ENCODE measurements around the gene DOK5. TPM values are rescaled to one million over a fixed set of nuclear protein-coding genes. Genes with fewer than 3 reads are reported as not detected.

The DOK5 gene
- polyA plus RNA-seq, 4 donors: 0.71 to 1.9 (median 1.1) TPM; not detected in 1

- 71 to 77% (median 74%) methylated on average over 5 of the region's 5 CpGs for WGBS, 3 donors
- H3K4me3 ChIP-seq (ENCODE audit: low read depth in 1 of 3, low read length in 3 of 3): no peak overlapping the region
- no peaks in the 10 kb centered on the region for H3K36me3 ChIP-seq (ENCODE audit: control insufficient read depth in 3 of 3, insufficient read depth in 2 of 3, low read depth in 1 of 3, low read length in 3 of 3)
- no peaks in the 10 kb centered on the region for H3K27me3 ChIP-seq (ENCODE audit: control insufficient read depth in 3 of 3, insufficient read depth in 3 of 3, low read length in 3 of 3)
- no peaks in the 10 kb centered on the region for H3K9me3 ChIP-seq (ENCODE audit: control insufficient read depth in 2 of 2, insufficient read depth in 1 of 2, low read depth in 1 of 2, low read length in 1 of 2)
- no peaks in the 10 kb centered on the region for H3K4me1 ChIP-seq (ENCODE audit: control insufficient read depth in 3 of 3, insufficient read depth in 2 of 3, low read depth in 1 of 3, low read length in 2 of 3)
- DNase-seq (no peak), FAIRE-seq (no peak)
- H3K27ac ChIP-seq (ENCODE audit: low read depth in 1 of 3, low read length in 2 of 3): no peak overlapping the region
These were observed 37.2 kb upstream of the DOK5 start for GRCh38 chr20:54438166-54438565.

DNA sequence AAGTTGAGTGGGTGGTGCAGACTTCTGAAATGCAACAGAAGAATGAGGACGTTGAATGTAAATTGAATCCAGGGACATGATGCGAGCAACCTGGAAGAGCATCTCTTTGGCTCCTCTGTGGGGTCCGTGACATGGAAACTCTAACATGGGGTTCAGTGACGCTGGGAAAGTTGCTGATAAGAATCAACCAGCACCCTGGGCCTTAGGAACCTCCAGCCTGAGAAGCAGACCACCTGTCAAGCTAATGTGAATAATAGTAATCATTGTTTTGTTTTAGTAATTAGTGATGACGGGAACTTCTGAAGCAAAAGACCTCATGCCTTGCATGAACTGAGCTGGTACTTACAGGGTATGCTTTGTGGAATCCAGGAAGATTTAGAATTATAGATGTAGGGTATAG, 25.2 kb upstream of the DOK5 start:
- FAIRE-seq: no peak
- 63 to 73% (median 71%) methylated on average over 5 of the region's 5 CpGs for WGBS, 3 donors

GRCh38 chr20:54451171-54451570, 24.2 kb upstream of the DOK5 start:
- no peak for FAIRE-seq
- H3K36me3 ChIP-seq (ENCODE audit: control insufficient read depth in 3 of 3, insufficient read depth in 2 of 3, low read depth in 1 of 3, low read length in 3 of 3): no peaks in the 10 kb centered on the region

More for the DNA sequence above, 25.2 kb upstream of the DOK5 start:
- H3K27me3 ChIP-seq (ENCODE audit: control insufficient read depth in 3 of 3, insufficient read depth in 3 of 3, low read length in 3 of 3): no peaks in the 10 kb centered on the region
- no peak for DNase-seq
- no peaks in the 10 kb centered on the region for H3K4me1 ChIP-seq (ENCODE audit: control insufficient read depth in 3 of 3, insufficient read depth in 2 of 3, low read depth in 1 of 3, low read length in 2 of 3)
- no peak overlapping the region for H3K27ac ChIP-seq (ENCODE audit: low read depth in 1 of 3, low read length in 2 of 3)
- no peaks in the 10 kb centered on the region for H3K36me3 ChIP-seq (ENCODE audit: control insufficient read depth in 3 of 3, insufficient read depth in 2 of 3, low read depth in 1 of 3, low read length in 3 of 3)
- H3K9me3 ChIP-seq (ENCODE audit: control insufficient read depth in 2 of 2, insufficient read depth in 1 of 2, low read depth in 1 of 2, low read length in 1 of 2): peaks cover 0 to 1% of the 10 kb centered on the region in 2 donors
- H3K4me3 ChIP-seq (ENCODE audit: low read depth in 1 of 3, low read length in 3 of 3): no peak overlapping the region

GRCh38 chr20:54452277-54452676, 23.1 kb upstream of the DOK5 start:
- DNase-seq (no peak), FAIRE-seq (no peak)
- 87 to 90% (median 90%) methylated on average over 12 of the region's 12 CpGs for WGBS, 3 donors
- Histone ChIP-seq H3K27ac (ENCODE audit: low read depth in 1 of 3, low read length in 2 of 3) (no peak overlapping the region), H3K9me3 (ENCODE audit: control insufficient read depth in 2 of 2, insufficient read depth in 1 of 2, low read depth in 1 of 2, low read length in 1 of 2) (peaks cover 0 to 1% of the 10 kb centered on the region in 2 donors), H3K36me3 (ENCODE audit: control insufficient read depth in 3 of 3, insufficient read depth in 2 of 3, low read depth in 1 of 3, low read length in 3 of 3) (no peaks in the 10 kb centered on the region), H3K4me3 (ENCODE audit: low read depth in 1 of 3, low read length in 3 of 3) (no peak overlapping the region), H3K4me1 (ENCODE audit: control insufficient read depth in 3 of 3, insufficient read depth in 2 of 3, low read depth in 1 of 3, low read length in 2 of 3) (no peaks in the 10 kb centered on the region), H3K27me3 (ENCODE audit: control insufficient read depth in 3 of 3, insufficient read depth in 3 of 3, low read length in 3 of 3) (no peaks in the 10 kb centered on the region)

More at GRCh38 chr20:54451171-54451570, 24.2 kb upstream of the DOK5 start:
- Histone ChIP-seq H3K27me3 (ENCODE audit: control insufficient read depth in 3 of 3, insufficient read depth in 3 of 3, low read length in 3 of 3) (no peaks in the 10 kb centered on the region), H3K4me1 (ENCODE audit: control insufficient read depth in 3 of 3, insufficient read depth in 2 of 3, low read depth in 1 of 3, low read length in 2 of 3) (no peaks in the 10 kb centered on the region), H3K27ac (ENCODE audit: low read depth in 1 of 3, low read length in 2 of 3) (no peak overlapping the region), H3K9me3 (ENCODE audit: control insufficient read depth in 2 of 2, insufficient read depth in 1 of 2, low read depth in 1 of 2, low read length in 1 of 2) (peaks cover 0 to 1% of the 10 kb centered on the region in 2 donors), H3K4me3 (ENCODE audit: low read depth in 1 of 3, low read length in 3 of 3) (no peak overlapping the region)
- WGBS, 3 donors: 84 to 91% (median 90%) methylated on average over 9 of the region's 9 CpGs
- no peak for DNase-seq

DNA sequence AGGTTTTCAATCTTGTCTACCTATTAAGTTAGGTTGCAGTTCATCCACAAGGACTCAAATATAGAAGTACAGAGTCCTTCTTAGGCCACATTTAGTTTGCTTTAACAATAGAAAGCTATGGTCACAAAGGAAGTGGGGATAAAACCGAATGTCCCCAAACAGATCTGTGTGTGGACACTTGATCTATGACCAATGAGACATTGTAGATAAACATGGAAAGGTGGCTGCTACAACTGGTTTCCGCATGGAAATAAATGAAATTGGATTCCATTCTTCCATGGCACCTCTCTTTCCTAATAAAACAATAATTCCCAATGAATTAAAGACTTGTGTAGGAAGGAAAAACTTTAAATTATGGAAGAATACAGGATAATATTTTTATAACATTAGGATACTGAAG, 20.4 kb upstream of the DOK5 start:
- no peak for DNase-seq
- WGBS, 3 donors: 79 to 81% (median 80%) methylated on average over 2 of the region's 2 CpGs
- no peak overlapping the region for H3K27ac ChIP-seq (ENCODE audit: low read depth in 1 of 3, low read length in 2 of 3)
- H3K9me3 ChIP-seq (ENCODE audit: control insufficient read depth in 2 of 2, insufficient read depth in 1 of 2, low read depth in 1 of 2, low read length in 1 of 2): peaks cover 0 to 1% of the 10 kb centered on the region in 2 donors
- FAIRE-seq: no peak
- H3K4me3 ChIP-seq (ENCODE audit: low read depth in 1 of 3, low read length in 3 of 3): no peak overlapping the region
- no peaks in the 10 kb centered on the region for H3K27me3 ChIP-seq (ENCODE audit: control insufficient read depth in 3 of 3, insufficient read depth in 3 of 3, low read length in 3 of 3)
- no peaks in the 10 kb centered on the region for H3K36me3 ChIP-seq (ENCODE audit: control insufficient read depth in 3 of 3, insufficient read depth in 2 of 3, low read depth in 1 of 3, low read length in 3 of 3)
- H3K4me1 ChIP-seq (ENCODE audit: control insufficient read depth in 3 of 3, insufficient read depth in 2 of 3, low read depth in 1 of 3, low read length in 2 of 3): no peaks in the 10 kb centered on the region

GRCh38 chr20:54456423-54456822, 19.0 kb upstream of the DOK5 start:
- no peaks in the 10 kb centered on the region for H3K36me3 ChIP-seq (ENCODE audit: control insufficient read depth in 3 of 3, insufficient read depth in 2 of 3, low read depth in 1 of 3, low read length in 3 of 3)
- no peak for DNase-seq
- no peaks in the 10 kb centered on the region for H3K4me1 ChIP-seq (ENCODE audit: control insufficient read depth in 3 of 3, insufficient read depth in 2 of 3, low read depth in 1 of 3, low read length in 2 of 3)
- WGBS, 3 donors: 57 to 80% (median 71%) methylated on average over 2 of the region's 2 CpGs
- no peak overlapping the region for H3K27ac ChIP-seq (ENCODE audit: low read depth in 1 of 3, low read length in 2 of 3)
- no peaks in the 10 kb centered on the region for H3K27me3 ChIP-seq (ENCODE audit: control insufficient read depth in 3 of 3, insufficient read depth in 3 of 3, low read length in 3 of 3)
- no peaks in the 10 kb centered on the region for H3K9me3 ChIP-seq (ENCODE audit: control insufficient read depth in 2 of 2, insufficient read depth in 1 of 2, low read depth in 1 of 2, low read length in 1 of 2)
- FAIRE-seq: no peak
- no peak overlapping the region for H3K4me3 ChIP-seq (ENCODE audit: low read depth in 1 of 3, low read length in 3 of 3)

GRCh38 chr20:54456961-54457360, 18.4 kb upstream of the DOK5 start:
- no peaks in the 10 kb centered on the region for H3K27me3 ChIP-seq (ENCODE audit: control insufficient read depth in 3 of 3, insufficient read depth in 3 of 3, low read length in 3 of 3)
- FAIRE-seq: no peak
- no peaks in the 10 kb centered on the region for H3K9me3 ChIP-seq (ENCODE audit: control insufficient read depth in 2 of 2, insufficient read depth in 1 of 2, low read depth in 1 of 2, low read length in 1 of 2)
- WGBS, 3 donors: 69 to 77% (median 75%) methylated on average over 6 of the region's 6 CpGs
- no peaks in the 10 kb centered on the region for H3K36me3 ChIP-seq (ENCODE audit: control insufficient read depth in 3 of 3, insufficient read depth in 2 of 3, low read depth in 1 of 3, low read length in 3 of 3)
- H3K4me1 ChIP-seq (ENCODE audit: control insufficient read depth in 3 of 3, insufficient read depth in 2 of 3, low read depth in 1 of 3, low read length in 2 of 3): no peaks in the 10 kb centered on the region
- H3K4me3 ChIP-seq (ENCODE audit: low read depth in 1 of 3, low read length in 3 of 3): no peak overlapping the region
- DNase-seq: no peak
- no peak overlapping the region for H3K27ac ChIP-seq (ENCODE audit: low read depth in 1 of 3, low read length in 2 of 3)

GRCh38 chr20:54458219-54458618, 17.2 kb upstream of the DOK5 start:
- H3K27ac ChIP-seq (ENCODE audit: low read depth in 1 of 3, low read length in 2 of 3): no peak overlapping the region
- H3K4me1 ChIP-seq (ENCODE audit: control insufficient read depth in 3 of 3, insufficient read depth in 2 of 3, low read depth in 1 of 3, low read length in 2 of 3): no peaks in the 10 kb centered on the region
- no peaks in the 10 kb centered on the region for H3K36me3 ChIP-seq (ENCODE audit: control insufficient read depth in 3 of 3, insufficient read depth in 2 of 3, low read depth in 1 of 3, low read length in 3 of 3)
- FAIRE-seq (no peak), DNase-seq (no peak)
- H3K27me3 ChIP-seq (ENCODE audit: control insufficient read depth in 3 of 3, insufficient read depth in 3 of 3, low read length in 3 of 3): no peaks in the 10 kb centered on the region
- WGBS, 3 donors: 65 to 72% (median 70%) methylated on average over 1 of the region's 1 CpG
- no peaks in the 10 kb centered on the region for H3K9me3 ChIP-seq (ENCODE audit: control insufficient read depth in 2 of 2, insufficient read depth in 1 of 2, low read depth in 1 of 2, low read length in 1 of 2)
- H3K4me3 ChIP-seq (ENCODE audit: low read depth in 1 of 3, low read length in 3 of 3): no peak overlapping the region

DNA sequence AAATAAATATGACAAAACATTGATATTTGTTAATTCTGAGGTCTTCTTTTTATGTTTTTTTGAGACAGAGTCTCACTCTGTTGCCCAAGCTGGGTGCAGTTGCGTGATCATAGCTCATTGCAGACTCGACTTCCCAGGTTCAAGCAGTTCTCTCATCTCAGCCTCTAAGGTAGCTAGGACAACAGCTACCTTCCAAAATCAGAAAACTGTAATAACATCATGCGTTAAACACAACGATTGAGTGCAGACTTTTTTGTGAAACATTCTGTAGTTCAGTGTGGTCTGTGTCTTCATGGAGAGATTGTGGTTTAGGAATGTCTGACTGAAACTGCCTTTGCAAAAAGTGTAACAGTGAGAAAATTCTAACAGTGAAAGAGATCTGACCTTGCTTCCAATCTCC, 16.1 kb upstream of the DOK5 start:
- DNase-seq (no peak), FAIRE-seq (no peak)
- 71 to 74% (median 73%) methylated on average over 4 of the region's 4 CpGs for WGBS, 3 donors
- no peaks in the 10 kb centered on the region for H3K36me3 ChIP-seq (ENCODE audit: control insufficient read depth in 3 of 3, insufficient read depth in 2 of 3, low read depth in 1 of 3, low read length in 3 of 3)
- H3K27ac ChIP-seq (ENCODE audit: low read depth in 1 of 3, low read length in 2 of 3): no peak overlapping the region
- H3K27me3 ChIP-seq (ENCODE audit: control insufficient read depth in 3 of 3, insufficient read depth in 3 of 3, low read length in 3 of 3): no peaks in the 10 kb centered on the region
- H3K4me3 ChIP-seq (ENCODE audit: low read depth in 1 of 3, low read length in 3 of 3): no peak overlapping the region
- no peaks in the 10 kb centered on the region for H3K4me1 ChIP-seq (ENCODE audit: control insufficient read depth in 3 of 3, insufficient read depth in 2 of 3, low read depth in 1 of 3, low read length in 2 of 3)
- no peaks in the 10 kb centered on the region for H3K9me3 ChIP-seq (ENCODE audit: control insufficient read depth in 2 of 2, insufficient read depth in 1 of 2, low read depth in 1 of 2, low read length in 1 of 2)

All from small intestine (tissue), 7 donors.